ENCODE data around the gene DKC1.

The DKC1 gene

GRCh38 chrX:154818916-154819770, 56.5 kb downstream of the DKC1 start:
- Histone ChIP-seq H2AFZ (ENCODE audit: low read length) (peak overlapping the region; percentile 28), H3K36me3 (replicated peaks in 1 of 2; ENCODE audit: control insufficient read depth in 2 of 2, insufficient read depth in 2 of 2, low read length in 2 of 2) (no peaks in the 10 kb centered on the region), H2BK12ac (ENCODE audit: low read length) (no peak overlapping the region), H3K18ac (ENCODE audit: low read length) (no peak overlapping the region), H3K27ac (replicated peaks; ENCODE audit: low read length) (no peak overlapping the region), H3K23ac (ENCODE audit: low read depth, low read length, poor library complexity) (no peak overlapping the region), H2BK15ac (ENCODE audit: low read length) (no peak overlapping the region), H2AK5ac (ENCODE audit: low read depth, low read length) (no peak overlapping the region), H2BK120ac (ENCODE audit: low read depth, low read length) (no peak overlapping the region), H3K9ac (ENCODE audit: low read depth, low read length, poor library complexity) (no peak overlapping the region), H3K14ac (ENCODE audit: low read length) (no peak overlapping the region), H3K4me2 (ENCODE audit: insufficient read depth, low read length, poor library complexity, severe bottlenecking) (no peak overlapping the region), H3K4me1 (ENCODE audit: control insufficient read depth in 2 of 2, insufficient read depth in 1 of 2, low read depth in 1 of 2, low read length in 2 of 2) (peaks cover 0 to 3% of the 10 kb centered on the region in 2 donors), H3K9me3 (replicated peaks in 1 of 2; ENCODE audit: control insufficient read depth in 2 of 2, insufficient read depth in 1 of 2, low read depth in 1 of 2, low read length in 2 of 2) (no peaks in the 10 kb centered on the region), H2BK5ac (ENCODE audit: low read length) (no peak overlapping the region), H3K4me3 (ENCODE audit: low read length in 2 of 2) (no peak overlapping the region), H4K8ac (ENCODE audit: low read depth, low read length) (no peak overlapping the region), H3K27me3 (ENCODE audit: control insufficient read depth in 3 of 3, insufficient read depth in 3 of 3, low read depth in 1 of 3, low read length in 3 of 3) (peaks cover 0 to 30% (median 0%) of the 10 kb centered on the region in 3 experiments), H3K4ac (ENCODE audit: low read length) (no peak overlapping the region), H4K91ac (ENCODE audit: low read depth, low read length, poor library complexity) (no peak overlapping the region), H3K79me1 (ENCODE audit: low read depth, low read length) (no peaks in the 10 kb centered on the region)
- no CpG with 5 or more reads among the region's 11 CpGs for WGBS, 2 donors (ENCODE audit: extremely low coverage in 2 of 2, insufficient read length in 2 of 2, insufficient replicate concordance in 1 of 2)
- DNase-seq (ENCODE audit: low spot score) = no peak

GRCh38 chrX:154819771-154820341, 57.2 kb downstream of the DKC1 start:
- no peak overlapping the region for H2BK5ac ChIP-seq (ENCODE audit: low read length)
- H2BK120ac ChIP-seq (ENCODE audit: low read depth, low read length) = no peak overlapping the region
- peaks cover 0 to 3% of the 10 kb centered on the region in 2 donors for H3K4me1 ChIP-seq (ENCODE audit: control insufficient read depth in 2 of 2, insufficient read depth in 1 of 2, low read depth in 1 of 2, low read length in 2 of 2)
- no CpG with 5 or more reads among the region's 7 CpGs for WGBS, 2 donors (ENCODE audit: extremely low coverage in 2 of 2, insufficient read length in 2 of 2, insufficient replicate concordance in 1 of 2)
- no peak overlapping the region for H3K14ac ChIP-seq (ENCODE audit: low read length)
- no peaks in the 10 kb centered on the region for H3K36me3 ChIP-seq (replicated peaks in 1 of 2; ENCODE audit: control insufficient read depth in 2 of 2, insufficient read depth in 2 of 2, low read length in 2 of 2)
- DNase-seq (ENCODE audit: low spot score) = no peak
- H2AFZ ChIP-seq (ENCODE audit: low read length) = peak overlapping the region; percentile 28
- no peak overlapping the region for H3K23ac ChIP-seq (ENCODE audit: low read depth, low read length, poor library complexity)
- no peak overlapping the region for H4K8ac ChIP-seq (ENCODE audit: low read depth, low read length)
- no peak overlapping the region for H2AK5ac ChIP-seq (ENCODE audit: low read depth, low read length)
- H3K4ac ChIP-seq (ENCODE audit: low read length) = no peak overlapping the region
- H2BK15ac ChIP-seq (ENCODE audit: low read length) = no peak overlapping the region
- H3K18ac ChIP-seq (ENCODE audit: low read length) = no peak overlapping the region
- no peak overlapping the region for H3K4me2 ChIP-seq (ENCODE audit: insufficient read depth, low read length, poor library complexity, severe bottlenecking)
- no peaks in the 10 kb centered on the region for H3K9me3 ChIP-seq (replicated peaks in 1 of 2; ENCODE audit: control insufficient read depth in 2 of 2, insufficient read depth in 1 of 2, low read depth in 1 of 2, low read length in 2 of 2)
- no peak overlapping the region for H3K27ac ChIP-seq (replicated peaks; ENCODE audit: low read length)
- H4K91ac ChIP-seq (ENCODE audit: low read depth, low read length, poor library complexity) = no peak overlapping the region
- no peak overlapping the region for H2BK12ac ChIP-seq (ENCODE audit: low read length)
- H3K9ac ChIP-seq (ENCODE audit: low read depth, low read length, poor library complexity) = no peak overlapping the region
- H3K27me3 ChIP-seq (ENCODE audit: control insufficient read depth in 3 of 3, insufficient read depth in 3 of 3, low read depth in 1 of 3, low read length in 3 of 3) = peaks cover 0 to 24% (median 0%) of the 10 kb centered on the region in 3 experiments
- H3K79me1 ChIP-seq (ENCODE audit: low read depth, low read length) = no peaks in the 10 kb centered on the region
- no peak overlapping the region for H3K4me3 ChIP-seq (ENCODE audit: low read length in 2 of 2)

GRCh38 chrX:154821523-154821922, 58.9 kb downstream of the DKC1 start:
- Histone ChIP-seq H3K4me2 (ENCODE audit: insufficient read depth, low read length, poor library complexity, severe bottlenecking) (no peak overlapping the region), H4K8ac (ENCODE audit: low read depth, low read length) (no peak overlapping the region), H2BK5ac (ENCODE audit: low read length) (no peak overlapping the region), H4K91ac (ENCODE audit: low read depth, low read length, poor library complexity) (no peak overlapping the region), H2BK120ac (ENCODE audit: low read depth, low read length) (no peak overlapping the region), H2AFZ (ENCODE audit: low read length) (no peak overlapping the region), H3K36me3 (replicated peaks in 1 of 2; ENCODE audit: control insufficient read depth in 2 of 2, insufficient read depth in 2 of 2, low read length in 2 of 2) (no peaks in the 10 kb centered on the region), H3K9me3 (replicated peaks in 1 of 2; ENCODE audit: control insufficient read depth in 2 of 2, insufficient read depth in 1 of 2, low read depth in 1 of 2, low read length in 2 of 2) (no peaks in the 10 kb centered on the region), H3K27ac (replicated peaks; ENCODE audit: low read length) (no peak overlapping the region), H3K4me1 (ENCODE audit: control insufficient read depth in 2 of 2, insufficient read depth in 1 of 2, low read depth in 1 of 2, low read length in 2 of 2) (peaks cover 0 to 3% of the 10 kb centered on the region in 2 donors), H2AK5ac (ENCODE audit: low read depth, low read length) (no peak overlapping the region), H3K9ac (ENCODE audit: low read depth, low read length, poor library complexity) (no peak overlapping the region), H3K27me3 (ENCODE audit: control insufficient read depth in 3 of 3, insufficient read depth in 3 of 3, low read depth in 1 of 3, low read length in 3 of 3) (peaks cover 0 to 19% (median 0%) of the 10 kb centered on the region in 3 experiments), H3K23ac (ENCODE audit: low read depth, low read length, poor library complexity) (no peak overlapping the region), H3K4me3 (ENCODE audit: low read length in 2 of 2) (no peak overlapping the region), H3K4ac (ENCODE audit: low read length) (no peak overlapping the region), H3K14ac (ENCODE audit: low read length) (no peak overlapping the region), H2BK15ac (ENCODE audit: low read length) (no peak overlapping the region), H3K18ac (ENCODE audit: low read length) (no peak overlapping the region), H3K79me1 (ENCODE audit: low read depth, low read length) (no peaks in the 10 kb centered on the region), H2BK12ac (ENCODE audit: low read length) (no peak overlapping the region)
- DNase-seq (ENCODE audit: low spot score) = no peak

- no peak overlapping the region for H3K4ac ChIP-seq (ENCODE audit: low read length)
- no peak overlapping the region for H2BK15ac ChIP-seq (ENCODE audit: low read length)
- no peak overlapping the region for H3K23ac ChIP-seq (ENCODE audit: low read depth, low read length, poor library complexity)
- no peaks in the 10 kb centered on the region for H3K36me3 ChIP-seq (replicated peaks in 1 of 2; ENCODE audit: control insufficient read depth in 2 of 2, insufficient read depth in 2 of 2, low read length in 2 of 2)
- H2BK120ac ChIP-seq (ENCODE audit: low read depth, low read length) = no peak overlapping the region
- no peak overlapping the region for H2BK12ac ChIP-seq (ENCODE audit: low read length)
- H2AFZ ChIP-seq (ENCODE audit: low read length) = no peak overlapping the region
- H4K91ac ChIP-seq (ENCODE audit: low read depth, low read length, poor library complexity) = no peak overlapping the region
- no peak overlapping the region for H2AK5ac ChIP-seq (ENCODE audit: low read depth, low read length)
- no peak for DNase-seq (ENCODE audit: low spot score)
- H3K4me2 ChIP-seq (ENCODE audit: insufficient read depth, low read length, poor library complexity, severe bottlenecking) = no peak overlapping the region
- no peaks in the 10 kb centered on the region for H3K9me3 ChIP-seq (replicated peaks in 1 of 2; ENCODE audit: control insufficient read depth in 2 of 2, insufficient read depth in 1 of 2, low read depth in 1 of 2, low read length in 2 of 2)
- peaks cover 0 to 19% (median 0%) of the 10 kb centered on the region in 3 experiments for H3K27me3 ChIP-seq (ENCODE audit: control insufficient read depth in 3 of 3, insufficient read depth in 3 of 3, low read depth in 1 of 3, low read length in 3 of 3)
- no CpG with 5 or more reads among the region's 3 CpGs for WGBS, 2 donors (ENCODE audit: extremely low coverage in 2 of 2, insufficient read length in 2 of 2, insufficient replicate concordance in 1 of 2)
- no peak overlapping the region for H4K8ac ChIP-seq (ENCODE audit: low read depth, low read length)
- no peak overlapping the region for H2BK5ac ChIP-seq (ENCODE audit: low read length)
- H3K4me3 ChIP-seq (ENCODE audit: low read length in 2 of 2) = no peak overlapping the region
- no peaks in the 10 kb centered on the region for H3K79me1 ChIP-seq (ENCODE audit: low read depth, low read length)
- H3K4me1 ChIP-seq (ENCODE audit: control insufficient read depth in 2 of 2, insufficient read depth in 1 of 2, low read depth in 1 of 2, low read length in 2 of 2) = peaks cover 0 to 3% of the 10 kb centered on the region in 2 donors
- no peak overlapping the region for H3K27ac ChIP-seq (replicated peaks; ENCODE audit: low read length)
- H3K14ac ChIP-seq (ENCODE audit: low read length) = no peak overlapping the region
- H3K9ac ChIP-seq (ENCODE audit: low read depth, low read length, poor library complexity) = no peak overlapping the region
- H3K18ac ChIP-seq (ENCODE audit: low read length) = no peak overlapping the region
Observed at GRCh38 chrX:154822029-154822428, 59.4 kb downstream of the DKC1 start.
